Keratinocyte (primary cell): Measurements from ENCODE around the gene DNAH8. TPM values are rescaled to one million over a fixed set of nuclear protein-coding genes. Genes with fewer than 3 reads are reported as not detected.

Experiments
- DNase-seq: peaks from one replicate; pipeline ENCODE4 v3.0.0-alpha.2; 2011; ENCODE audit warnings: low read depth, missing footprints, low spot score
- FAIRE-seq: peaks from 2 replicates; lab custom pipeline; 2011; peaks lifted over from hg19 to GRCh38; lab: Jason Lieb, UNC
- H2AFZ ChIP-seq: 2 replicates; pipeline ENCODE4 v1.6.0; 2012; ENCODE audit warnings: low read length, control low read depth, inconsistent platforms; ENCODE audit not compliant: control insufficient read depth
- H3K27ac ChIP-seq: 2 replicates; pipeline ENCODE4 v1.5.1; 2011; ENCODE audit warnings: low read length; ENCODE audit not compliant: control insufficient read depth, insufficient read depth
- H3K27me3 ChIP-seq: 3 replicates; pipeline ENCODE4 v1.6.0; 2011; ENCODE audit warnings: low read length; ENCODE audit not compliant: control insufficient read depth, insufficient read depth; ENCODE audit errors: extremely low read depth
- H3K36me3 ChIP-seq, 2 experiments: 2 replicates in 1 of 2; 3 replicates in 1 of 2; pipeline ENCODE4 v1.5.1; 2011; ENCODE audit warnings: low read length in 2 of 2, mild to moderate bottlenecking in 1 of 2; ENCODE audit not compliant: control insufficient read depth in 2 of 2, insufficient read depth in 2 of 2; ENCODE audit errors: extremely low read depth in 1 of 2
- H3K4me1 ChIP-seq: 3 replicates; pipeline ENCODE4 v1.5.1; 2011; ENCODE audit warnings: low read length; ENCODE audit not compliant: control insufficient read depth, insufficient read depth; ENCODE audit errors: extremely low read depth
- H3K4me2 ChIP-seq: 3 replicates; pipeline ENCODE4 v1.6.0; 2011; ENCODE audit warnings: low read depth, low read length; ENCODE audit not compliant: control insufficient read depth, insufficient read depth; ENCODE audit errors: extremely low read depth
- H3K4me3 ChIP-seq, 3 experiments: fragments of 200-600 bp in 1 of 3; sonication (generic) in 1 of 3; 2 replicates in 2 of 3; 3 replicates in 1 of 3; pipeline ENCODE4 v1.5.1; 2011 to 2016; ENCODE audit warnings: low read length in 3 of 3, mild to moderate bottlenecking in 3 of 3, control low read depth in 2 of 3, inconsistent platforms in 1 of 3, low read depth in 1 of 3, mixed read lengths in 1 of 3, mixed run types in 1 of 3, moderate library complexity in 1 of 3; ENCODE audit not compliant: control insufficient read depth in 2 of 3, insufficient read depth in 2 of 3; ENCODE audit errors: extremely low read depth in 1 of 3
- H3K79me2 ChIP-seq: 2 replicates; pipeline ENCODE4 v1.6.0; 2012; ENCODE audit warnings: low read length; ENCODE audit not compliant: control insufficient read depth, insufficient read depth
- H3K9ac ChIP-seq: 3 replicates; pipeline ENCODE4 v1.6.0; 2011; ENCODE audit warnings: low read length; ENCODE audit not compliant: control insufficient read depth, insufficient read depth; ENCODE audit errors: extremely low read depth
- H3K9me1 ChIP-seq: 3 replicates; pipeline ENCODE4 v1.6.0; 2011; ENCODE audit warnings: low read length; ENCODE audit not compliant: control insufficient read depth, insufficient read depth; ENCODE audit errors: extremely low read depth
- H3K9me3 ChIP-seq: 2 replicates; pipeline ENCODE4 v1.5.1; 2012; ENCODE audit warnings: low read depth, low read length; ENCODE audit not compliant: control insufficient read depth
- H4K20me1 ChIP-seq: 3 replicates; pipeline ENCODE4 v1.6.0; 2011; ENCODE audit warnings: low read length; ENCODE audit not compliant: control insufficient read depth, insufficient read depth; ENCODE audit errors: extremely low read depth
- CTCF ChIP-seq, 3 experiments: IDR thresholded peaks in 1 of 3; conservative IDR thresholded peaks in 1 of 3; optimal IDR thresholded peaks in 1 of 3; 2 replicates in 2 of 3; 3 replicates in 1 of 3; pipeline versions ENCODE3 to v1.5.1; 2011; ENCODE audit warnings: low read length in 3 of 3, mild to moderate bottlenecking in 3 of 3, moderate library complexity in 2 of 3, control low read depth in 1 of 3, inconsistent platforms in 1 of 3; ENCODE audit not compliant: insufficient read depth in 2 of 3; ENCODE audit errors: extremely low read depth in 1 of 3
- EZH2 ChIP-seq: IDR thresholded peaks from one replicate; pipeline ENCODE4 v1.6.1; 2012; ENCODE audit warnings: inconsistent platforms, mild to moderate bottlenecking, low read length, moderate library complexity
- dilution Hi-C: fragments of 300-500 bp; cut with MboI; formaldehyde crosslinking; loops from one replicate; pipeline ENCODE4 v1.7.0; 2020; ENCODE audit warnings: low sequenced_read_pairs; ENCODE audit not compliant: extremely low pct_ligation_motif_present
- polyA plus RNA-seq, 5 experiments: library from polyadenylated mRNA; depleted of rRNA in 3 of 5; stranded (reverse) in 3 of 5; stranded (forward) in 1 of 5; unstranded in 1 of 5; fragments of >200 nt; gene quantifications; 1 replicate in 1 of 5; 2 replicates in 3 of 5; 3 replicates in 1 of 5; pipeline versions ENCODE4 v1.2.1 to v1.2.3, GENCODE V29; 2011 to 2012; ENCODE audit warnings: missing spikeins in 2 of 5, low read depth in 1 of 5, low replicate concordance in 1 of 5

Gene DNAH8
- polyA plus RNA-seq, 1 donor (not counting 4 experiments of a cell fraction or from before 2014, with no cell fraction given) = 0.01 TPM

- DNase-seq (peak; percentile 15), FAIRE-seq (peak; percentile 97)
- no peak overlapping the region for H3K4me3 ChIP-seq
- no peaks in the 10 kb centered on the region for H3K27me3 ChIP-seq
- no peaks in the 10 kb centered on the region for H4K20me1 ChIP-seq
- H3K9me1 ChIP-seq = no peaks in the 10 kb centered on the region
- H3K9ac ChIP-seq = no peak overlapping the region
- peaks cover 6% of the 10 kb centered on the region for H3K4me1 ChIP-seq
- H2AFZ ChIP-seq = no peak overlapping the region
- no peak overlapping the region for H3K27ac ChIP-seq
- H3K36me3 ChIP-seq = no peaks in the 10 kb centered on the region
- H3K9me3 ChIP-seq = no peaks in the 10 kb centered on the region
- H3K4me2 ChIP-seq = no peak overlapping the region
- H3K79me2 ChIP-seq = no peaks in the 10 kb centered on the region
- dilution Hi-C loops = no loop called here
- TF ChIP-seq EZH2 (no peak), CTCF (optimal IDR thresholded peaks at IDR 0.05 in 1 of 3, IDR thresholded peaks at IDR 0.05 in 1 of 3, conservative IDR thresholded peaks at IDR 0.05 in 1 of 3; ENCODE audit: extremely low read depth in 1 of 3, insufficient read depth in 2 of 3, low read length in 3 of 3) (no peak)
These were observed 131.7 kb downstream of the DNAH8 start for GRCh38 chr6:38846844-38847243.

GRCh38 chr6:38847497-38847896 lies 132.4 kb downstream of the DNAH8 start:
- H4K20me1 ChIP-seq = no peaks in the 10 kb centered on the region
- H3K27ac ChIP-seq = no peak overlapping the region
- H3K9me1 ChIP-seq = no peaks in the 10 kb centered on the region
- H3K9ac ChIP-seq = no peak overlapping the region
- H3K9me3 ChIP-seq = no peaks in the 10 kb centered on the region
- no peak overlapping the region for H3K4me2 ChIP-seq
- no peak overlapping the region for H2AFZ ChIP-seq
- H3K4me3 ChIP-seq = no peak overlapping the region
- no peaks in the 10 kb centered on the region for H3K79me2 ChIP-seq
- dilution Hi-C loops = no loop called here
- peaks cover 6% of the 10 kb centered on the region for H3K4me1 ChIP-seq
- TF ChIP-seq EZH2 = no peak
- no peak for TF ChIP-seq CTCF (optimal IDR thresholded peaks at IDR 0.05 in 1 of 3, IDR thresholded peaks at IDR 0.05 in 1 of 3, conservative IDR thresholded peaks at IDR 0.05 in 1 of 3; ENCODE audit: extremely low read depth in 1 of 3, insufficient read depth in 2 of 3, low read length in 3 of 3)
- FAIRE-seq = no peak
- H3K36me3 ChIP-seq = no peaks in the 10 kb centered on the region
- H3K27me3 ChIP-seq = no peaks in the 10 kb centered on the region
- DNase-seq = no peak
